Motor neuron (in vitro differentiated cells): ENCODE results near the gene GNLY. TPM values are rescaled to one million over a fixed set of nuclear protein-coding genes. Genes with fewer than 3 reads are reported as not detected.

ENCODE experiments used
- ATAC-seq, 8 experiments: fragments of 200-7000 bp; cut with Tn5 transposase; replicated peaks in 6 of 8; 2 replicates each; pipeline ENCODE4 v1.8.0; 2021; ENCODE audit warnings: mild to moderate bottlenecking in 8 of 8, moderate library complexity in 8 of 8
- H3K27ac ChIP-seq, 2 donors: fragments of 250-450 bp; sonication (Bioruptor Pico); 2 replicates each; pipeline ENCODE4 v1.9.0; 2021; ENCODE audit warnings: antibody characterized with exemption in 2 of 2, mild to moderate bottlenecking in 2 of 2, moderate library complexity in 1 of 2
- H3K4me1 ChIP-seq, 2 donors: fragments of 250-450 bp; sonication (Bioruptor Pico); replicated peaks in 1 of 2; 2 replicates each; pipeline ENCODE4 v1.6.1; 2021; ENCODE audit warnings: antibody characterized with exemption in 2 of 2, mild to moderate bottlenecking in 2 of 2, moderate library complexity in 1 of 2
- H3K4me3 ChIP-seq, 5 donors: fragments of 250-450 bp; sonication (Bioruptor Pico); 2 replicates each; pipeline ENCODE4 v1.9.0; 2021; ENCODE audit warnings: antibody characterized with exemption in 5 of 5, mild to moderate bottlenecking in 5 of 5, moderate library complexity in 4 of 5
- WGBS, 10 experiments: fragments of 450-650 bp; shearing (Covaris generic); methylation state at CpG; one replicate each; pipeline ENCODE4 v1.0.0; 2022; 5-methylcytosine and 5-hydroxymethylcytosine counted together
- in situ Hi-C, 9 experiments: fragments of 400-800 bp; cut with MboI; loops; one replicate each; pipeline ENCODE4 v1.15.0; 2021; ENCODE audit warnings: low sequenced_read_pairs in 9 of 9, low pct_unique_long_range_greater_than_20kb in 2 of 9; ENCODE audit not compliant: unreplicated experiment in 9 of 9
- total RNA-seq, 8 experiments: library from RNA; unstranded; fragments of 300-600 nt; gene quantifications; 2 replicates each; pipeline versions ENCODE4 v1.2.3 to v1.2.4, GENCODE V29; 2022

The GNLY gene
- total RNA-seq, 8 experiments from 2014 or later: 0.11 to 0.46 (median 0.29) TPM; not detected in 2

DNA sequence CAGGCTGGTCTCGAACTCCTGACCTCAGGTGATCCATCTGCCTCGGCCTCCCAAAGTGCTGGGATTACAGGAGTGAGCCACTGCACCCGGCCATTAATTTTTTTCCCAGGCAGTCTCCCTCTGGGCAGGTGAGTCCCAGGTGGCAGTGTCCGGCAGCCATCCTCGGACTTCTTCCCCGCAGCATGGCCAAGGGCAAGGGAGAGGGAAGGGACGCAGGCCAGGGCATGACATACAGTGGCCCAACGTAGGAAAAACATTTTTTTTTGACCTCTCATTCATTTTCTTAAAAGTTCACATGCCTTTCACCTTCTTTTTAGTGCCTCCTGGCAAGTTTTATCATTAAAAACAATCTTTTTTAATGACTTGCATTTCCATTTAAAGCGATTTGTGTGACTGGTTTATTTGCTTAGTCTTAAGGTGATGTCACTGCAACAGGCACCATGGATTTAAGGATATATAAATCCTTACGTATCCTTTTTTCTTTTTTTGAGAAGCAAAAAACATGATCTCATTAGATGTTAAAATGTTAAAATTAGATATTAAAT lies 36.6 kb downstream of the GNLY start:
- Histone ChIP-seq H3K4me3 (no peak overlapping the region), H3K27ac (no peak overlapping the region), H3K4me1 (peaks cover 0 to 10% of the 10 kb centered on the region in 2 donors)
- 54 to 100% (median 90%) methylated on average over 1 to 7 of the region's 10 CpGs for WGBS, 10 experiments
- in situ Hi-C loops: loop anchor here in 1 of 9 experiments (25.0 kb wide), 1 partner anchor 107 kb away; no protein-coding TSS in a partner anchor
- no peak for ATAC-seq

GRCh38 chr2:85731606-85732005 lies 37.4 kb downstream of the GNLY start:
- H3K4me3 ChIP-seq: no peak overlapping the region
- peaks cover 0 to 10% of the 10 kb centered on the region in 2 donors for H3K4me1 ChIP-seq
- no peak overlapping the region for H3K27ac ChIP-seq
- 23 to 80% (median 60%) methylated on average over 1 to 3 of the region's 3 CpGs; no CpG with 5 or more reads in 3 of the 10 experiments for WGBS, 10 experiments
- ATAC-seq: no peak
- in situ Hi-C loops: loop anchor here in 1 of 9 experiments (25.0 kb wide), 1 partner anchor 106 kb away; no protein-coding TSS in a partner anchor

GRCh38 chr2:85732467-85733120 lies 38.4 kb downstream of the GNLY start:
- ATAC-seq: no peak
- in situ Hi-C loops: loop anchor here in 1 of 9 experiments (25.0 kb wide), 1 partner anchor 105 kb away; no protein-coding TSS in a partner anchor
- Histone ChIP-seq H3K4me1 (peaks cover 0 to 10% of the 10 kb centered on the region in 2 donors), H3K27ac (no peak overlapping the region), H3K4me3 (no peak overlapping the region)
- 50 to 60% methylated on average over 1 to 2 of the region's 2 CpGs; no CpG with 5 or more reads in 8 of the 10 experiments for WGBS, 10 experiments

DNA sequence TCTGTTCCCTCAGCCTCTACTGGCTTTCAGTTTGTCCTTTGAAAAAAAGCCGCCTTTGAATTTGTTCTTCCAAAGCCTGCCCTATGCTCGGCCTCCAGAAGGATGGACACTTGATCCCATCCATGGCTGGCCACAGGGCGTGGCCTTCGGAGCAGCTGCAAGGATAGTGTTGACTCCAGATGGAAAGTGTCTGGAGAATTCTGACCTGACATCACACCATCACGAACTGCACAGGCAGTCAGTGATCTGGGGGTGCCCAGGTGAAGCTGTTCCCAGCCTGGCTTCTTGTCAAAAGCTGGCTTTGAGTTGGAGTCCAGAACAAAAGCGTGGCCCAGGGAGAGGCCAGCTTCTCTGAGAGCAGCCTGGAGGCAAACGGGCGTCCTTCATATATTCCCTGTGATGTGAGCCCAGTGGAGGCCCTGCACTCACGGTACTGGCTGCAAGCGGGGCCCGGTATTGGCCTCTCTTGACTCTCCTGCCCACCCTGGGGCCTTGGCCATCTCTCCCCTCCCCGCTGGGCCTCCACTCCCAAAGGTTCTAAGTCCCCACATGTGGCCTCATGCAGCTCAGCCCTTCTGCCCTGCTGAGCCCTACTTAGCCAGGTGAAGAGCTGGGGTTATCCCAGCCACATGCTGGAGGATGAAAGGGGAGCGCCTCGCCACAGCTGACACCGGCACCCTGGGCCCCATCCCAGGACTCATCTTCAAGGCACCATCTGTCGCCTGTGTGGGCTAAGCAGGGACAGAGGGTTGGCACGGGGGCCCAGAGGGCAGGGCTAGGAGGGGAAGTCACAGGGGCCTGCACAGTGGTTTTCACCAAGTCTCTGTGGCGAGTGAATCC lies 39.2 kb downstream of the GNLY start:
- H3K4me3 ChIP-seq: no peak overlapping the region
- ATAC-seq: peak in 3 of 8 experiments; percentile 45 to 63 (median 53)
- H3K4me1 ChIP-seq: peaks cover 0 to 10% of the 10 kb centered on the region in 2 donors
- WGBS, 10 experiments: 35 to 100% (median 88%) methylated on average over 1 to 5 of the region's 18 CpGs; no CpG with 5 or more reads in 2 of the 10 experiments
- in situ Hi-C loops: loop anchor here in 1 of 9 experiments (25.0 kb wide), 1 partner anchor 104 kb away; no protein-coding TSS in a partner anchor
- H3K27ac ChIP-seq: no peak overlapping the region

- WGBS, 10 experiments: 100% methylated on average over 1 to 2 of the region's 4 CpGs; no CpG with 5 or more reads in 6 of the 10 experiments
- in situ Hi-C loops: loop anchor here in 1 of 9 experiments (25.0 kb wide), 1 partner anchor 103 kb away; no protein-coding TSS in a partner anchor
- no peak overlapping the region for H3K4me3 ChIP-seq
- H3K27ac ChIP-seq: no peak overlapping the region
- H3K4me1 ChIP-seq: peaks cover 0 to 10% of the 10 kb centered on the region in 2 donors
- ATAC-seq: no peak
Observed at GRCh38 chr2:85734015-85734414, 39.9 kb downstream of the GNLY start.

DNA sequence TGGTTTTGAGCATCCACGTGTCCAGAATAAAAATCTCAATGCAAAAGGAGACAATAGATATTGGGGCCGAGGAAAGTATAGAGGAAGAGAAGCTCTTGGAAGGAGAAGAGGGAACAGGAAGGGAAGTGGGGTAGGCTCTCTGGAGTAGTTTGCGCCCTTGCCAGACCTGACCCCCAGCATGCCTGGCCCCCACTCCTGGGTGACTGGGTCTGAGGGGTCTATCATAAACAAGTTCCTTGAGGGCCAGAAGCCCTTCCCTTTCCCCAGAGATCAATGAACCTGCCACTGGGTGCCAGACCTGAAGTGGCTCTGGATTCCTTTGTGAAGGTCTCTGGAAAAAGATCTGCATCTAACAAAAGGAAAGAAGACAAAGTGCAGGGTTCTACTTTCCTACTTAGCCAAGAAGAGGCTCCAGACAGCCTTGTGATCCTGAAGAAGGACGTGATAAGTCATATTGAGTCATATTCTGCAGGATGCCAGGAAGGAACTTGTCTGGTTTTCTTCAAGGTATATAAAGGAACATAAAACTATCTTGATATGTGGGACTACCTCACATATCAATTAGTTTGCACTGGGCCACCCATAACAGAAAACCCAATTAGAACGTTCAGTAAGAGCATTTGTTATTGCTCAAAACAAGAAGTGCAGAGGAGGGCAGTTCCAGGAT lies 40.9 kb downstream of the GNLY start:
- H3K27ac ChIP-seq: no peak overlapping the region
- 36 to 100% (median 80%) methylated on average over 2 to 5 of the region's 5 CpGs; no CpG with 5 or more reads in 2 of the 10 experiments for WGBS, 10 experiments
- in situ Hi-C loops: loop anchor here in 1 of 9 experiments (25.0 kb wide), 1 partner anchor 102 kb away; no protein-coding TSS in a partner anchor
- ATAC-seq: no peak
- H3K4me1 ChIP-seq: peaks cover 0 to 6% of the 10 kb centered on the region in 2 donors
- no peak overlapping the region for H3K4me3 ChIP-seq

GRCh38 chr2:85735691-85736090 lies 41.5 kb downstream of the GNLY start:
- no peak overlapping the region for H3K27ac ChIP-seq
- no peak for ATAC-seq
- peaks cover 0 to 6% of the 10 kb centered on the region in 2 donors for H3K4me1 ChIP-seq
- in situ Hi-C loops: loop anchor here in 1 of 9 experiments (25.0 kb wide), 1 partner anchor 102 kb away; no protein-coding TSS in a partner anchor
- H3K4me3 ChIP-seq: no peak overlapping the region

- no peak overlapping the region for H3K27ac ChIP-seq
- no peak for ATAC-seq
- no peak overlapping the region for H3K4me3 ChIP-seq
- peaks cover 7 to 10% of the 10 kb centered on the region in 2 donors for H3K4me1 ChIP-seq
- in situ Hi-C loops: loop anchor here in 1 of 9 experiments (25.0 kb wide), 1 partner anchor 101 kb away; no protein-coding TSS in a partner anchor
- WGBS, 10 experiments: 30 to 100% (median 81%) methylated on average over 1 to 7 of the region's 7 CpGs; no CpG with 5 or more reads in 4 of the 10 experiments
Observed at GRCh38 chr2:85736456-85737355, 42.5 kb downstream of the GNLY start.

DNA sequence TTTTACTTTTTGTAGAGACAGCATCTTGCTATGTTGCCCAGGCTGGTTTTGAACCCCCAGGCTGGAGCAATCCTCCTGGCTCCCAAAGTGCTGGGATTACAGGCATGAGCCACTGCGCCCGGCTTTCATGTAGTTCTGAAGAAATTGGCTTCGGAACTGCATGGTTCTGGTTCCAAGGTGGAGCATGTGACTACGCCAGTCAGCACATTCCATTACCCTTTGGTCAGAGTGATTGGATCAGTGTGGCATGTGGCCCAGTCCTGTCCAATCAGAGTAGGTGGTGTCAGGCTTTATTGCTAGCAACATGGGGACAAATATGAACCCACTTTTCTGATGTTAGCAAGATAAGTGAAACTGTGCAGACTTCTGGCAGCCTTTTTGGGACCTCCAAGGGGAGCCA lies 43.3 kb downstream of the GNLY start:
- H3K27ac ChIP-seq: no peak overlapping the region
- 0 to 100% (median 96%) methylated on average over 1 to 4 of the region's 4 CpGs; no CpG with 5 or more reads in 4 of the 10 experiments for WGBS, 10 experiments
- in situ Hi-C loops: loop anchor here in 1 of 9 experiments (25.0 kb wide), 1 partner anchor 100 kb away; no protein-coding TSS in a partner anchor
- H3K4me1 ChIP-seq: peaks cover 14 to 17% of the 10 kb centered on the region in 2 donors
- ATAC-seq: peak in 2 of 8 experiments; percentile 75
- no peak overlapping the region for H3K4me3 ChIP-seq

- Histone ChIP-seq H3K4me3 (no peak overlapping the region), H3K27ac (no peak overlapping the region), H3K4me1 (peaks cover 19 to 22% of the 10 kb centered on the region in 2 donors)
- no peak for ATAC-seq
- in situ Hi-C loops: loop anchor here in 1 of 9 experiments (25.0 kb wide), 1 partner anchor 99 kb away; no protein-coding TSS in a partner anchor
- 75 to 100% (median 80%) methylated on average over 2 to 4 of the region's 4 CpGs; no CpG with 5 or more reads in 6 of the 10 experiments for WGBS, 10 experiments
Observed at GRCh38 chr2:85737961-85738360, 43.8 kb downstream of the GNLY start.

- Histone ChIP-seq H3K27ac (no peak overlapping the region), H3K4me3 (no peak overlapping the region), H3K4me1 (peaks cover 26 to 38% of the 10 kb centered on the region in 2 donors)
- in situ Hi-C loops: loop anchor here in 2 of 9 experiments (5.0 to 25.0 kb wide), 2 partner anchors 72 to 97 kb away; no protein-coding TSS in a partner anchor
- WGBS, 10 experiments: 0 to 100% (median 91%) methylated on average over 1 to 4 of the region's 4 CpGs
- ATAC-seq: no peak
Observed at GRCh38 chr2:85740193-85740592, 46.0 kb downstream of the GNLY start.
